Stimulated activated CD8-positive, alpha-beta memory T cell treated with anti-CD3 and anti-CD28 coated beads, Interleukin-12 subunit alpha, Interleukin-12 subunit beta, amount 100 ng/mL, for 4 hours (primary cell): Measurements from ENCODE around the gene SIX3.

Experiments used
- DNase-seq: peaks from one replicate; pipeline ENCODE4 v3.0.0-alpha.2; 2020; ENCODE audit warnings: low read depth

Gene SIX3

GRCh38 chr2:44931198-44931780 is 10.2 kb upstream of the SIX3 start:
- DNase-seq, result no peak

GRCh38 chr2:44932079-44932478 is 9.4 kb upstream of the SIX3 start:
- DNase-seq, result no peak

- DNase-seq, result no peak
Measured at GRCh38 chr2:44932564-44933392, 8.7 kb upstream of the SIX3 start.

- no peak for DNase-seq
Measured at GRCh38 chr2:44933434-44933951, 8.0 kb upstream of the SIX3 start.

- DNase-seq, result no peak
Measured at GRCh38 chr2:44934038-44934982, 7.2 kb upstream of the SIX3 start.

GRCh38 chr2:44934983-44935728 is 6.3 kb upstream of the SIX3 start:
- DNase-seq, result no peak

- DNase-seq, result no peak
Measured at GRCh38 chr2:44935729-44936098, 5.8 kb upstream of the SIX3 start.

GRCh38 chr2:44936275-44936674 is 5.2 kb upstream of the SIX3 start:
- no peak for DNase-seq

GRCh38 chr2:44936715-44937687 is 4.5 kb upstream of the SIX3 start:
- no peak for DNase-seq

- DNase-seq, result no peak
Measured at GRCh38 chr2:44937688-44938240, 3.7 kb upstream of the SIX3 start.

- DNase-seq, result no peak
Measured at GRCh38 chr2:44938287-44939105, 3.0 kb upstream of the SIX3 start.

GRCh38 chr2:44939106-44940048 is 2.1 kb upstream of the SIX3 start:
- no peak for DNase-seq

GRCh38 chr2:44940049-44940494 is 1.4 kb upstream of the SIX3 start:
- no peak for DNase-seq

- DNase-seq, result no peak
Measured at GRCh38 chr2:44940732-44941464, 604 bp upstream of the SIX3 start.

GRCh38 chr2:44942304-44943030 is 965 bp downstream of the SIX3 start:
- no peak for DNase-seq

GRCh38 chr2:44943031-44943692 is 1.7 kb downstream of the SIX3 start:
- DNase-seq, result no peak
